NCI-H82 treated with DMSO at 0.1 percent for 48 hours (cell line): ENCODE data around the gene STMND1.

Experiments
- DNase-seq: peaks from one replicate; lab custom pipeline; 2025; ENCODE audit not compliant: unreplicated experiment; lab: John Stamatoyannopoulos, UW

STMND1 gene

GRCh38 chr6:17097982-17098381, 3.9 kb upstream of the STMND1 start:
- DNase-seq = no peak

- DNase-seq = no peak
Observed at GRCh38 chr6:17098538-17098937, 3.3 kb upstream of the STMND1 start.

GRCh38 chr6:17099401-17100059, 2.3 kb upstream of the STMND1 start:
- no peak for DNase-seq

- no peak for DNase-seq
Observed at GRCh38 chr6:17100806-17101205, 1.0 kb upstream of the STMND1 start.

GRCh38 chr6:17102258-17102870, 514 bp downstream of the STMND1 start:
- DNase-seq = no peak

GRCh38 chr6:17103715-17104114, 1.9 kb downstream of the STMND1 start:
- no peak for DNase-seq

- DNase-seq = no peak
Observed at GRCh38 chr6:17107863-17108262, 6.0 kb downstream of the STMND1 start.

- no peak for DNase-seq
Observed at GRCh38 chr6:17115251-17116116, 13.6 kb downstream of the STMND1 start.

GRCh38 chr6:17116117-17116440, 14.2 kb downstream of the STMND1 start:
- DNase-seq = no peak

GRCh38 chr6:17120019-17120418, 18.2 kb downstream of the STMND1 start:
- no peak for DNase-seq

GRCh38 chr6:17125407-17125806, 23.6 kb downstream of the STMND1 start:
- DNase-seq = no peak

GRCh38 chr6:17130786-17131185, 28.9 kb downstream of the STMND1 start:
- no peak for DNase-seq

- DNase-seq = no peak
Observed at GRCh38 chr6:17132967-17133366, 31.1 kb downstream of the STMND1 start.

GRCh38 chr6:17138033-17138432, 36.2 kb downstream of the STMND1 start:
- no peak for DNase-seq

- no peak for DNase-seq
Observed at GRCh38 chr6:17144016-17144415, 42.2 kb downstream of the STMND1 start.

GRCh38 chr6:17149571-17149970, 47.7 kb downstream of the STMND1 start:
- DNase-seq = peak; percentile 46

- no peak for DNase-seq
Observed at GRCh38 chr6:17150096-17150495, 48.2 kb downstream of the STMND1 start.

- DNase-seq = no peak
Observed at GRCh38 chr6:17151888-17152287, 50.0 kb downstream of the STMND1 start.

GRCh38 chr6:17152703-17153102, 50.9 kb downstream of the STMND1 start:
- no peak for DNase-seq

GRCh38 chr6:17156112-17156921, 54.5 kb downstream of the STMND1 start:
- peak; percentile 29 for DNase-seq

GRCh38 chr6:17156966-17157365, 55.1 kb downstream of the STMND1 start:
- no peak for DNase-seq
